Lower lobe of right lung (tissue), 2 donors: Measurements from ENCODE around the gene BCL11B. TPM values are rescaled to one million over a fixed set of nuclear protein-coding genes. Genes with fewer than 3 reads are reported as not detected.

Experiments
- ATAC-seq, 2 donors: fragments of 200-7000 bp; cut with Tn5 transposase; one replicate each; pipeline ENCODE4 v1.9.1; 2020 to 2022; ENCODE audit warnings: mild to moderate bottlenecking in 2 of 2, moderate library complexity in 2 of 2
- DNase-seq: peaks from one replicate; pipeline ENCODE4 v3.0.0-alpha.2; 2020
- H3K27ac ChIP-seq: fragments of 200-600 bp; one replicate; pipeline ENCODE4 v1.8.0; 2022
- H3K27me3 ChIP-seq: fragments of 200-600 bp; one replicate; pipeline ENCODE4 v1.8.0; 2022; ENCODE audit warnings: low read depth
- H3K36me3 ChIP-seq: fragments of 200-600 bp; one replicate; pipeline ENCODE4 v1.8.0; 2022; ENCODE audit warnings: mild to moderate bottlenecking
- H3K4me1 ChIP-seq: fragments of 200-600 bp; one replicate; pipeline ENCODE4 v1.8.0; 2022
- H3K4me3 ChIP-seq: fragments of 200-600 bp; one replicate; pipeline ENCODE4 v1.8.0; 2022; ENCODE audit warnings: mild to moderate bottlenecking
- H3K9me3 ChIP-seq: fragments of 200-600 bp; one replicate; pipeline ENCODE4 v1.8.0; 2022
- CTCF ChIP-seq: fragments of 200-600 bp; IDR thresholded peaks from one replicate; pipeline ENCODE4 v1.8.0; 2022; ENCODE audit warnings: antibody characterized with exemption, mild to moderate bottlenecking
- intact Hi-C: fragments of 100-400 bp; cut with DNase I; formaldehyde crosslinking; loops from one replicate; pipeline ENCODE4 v1.11.0; 2022
- total RNA-seq: library from RNA; stranded (reverse); fragmentation: NEBNext Ultra II Directional; extraction: Animal tissue kit (Norgen Biotek cat#: 25700); gene quantifications from one replicate; pipeline ENCODE4 v1.2.1, GENCODE V29; 2021
- donor health status: DM: no; HTN: yes; CAD: no; lungs with severe emphysema.

The BCL11B gene
- total RNA-seq, 1 donor from 2014 or later: 2.3 TPM

- TF ChIP-seq CTCF: no peak
- DNase-seq: no peak
- Histone ChIP-seq H3K4me1 (no peaks in the 10 kb centered on the region), H3K27ac (no peak overlapping the region), H3K36me3 (no peaks in the 10 kb centered on the region), H3K9me3 (no peaks in the 10 kb centered on the region), H3K27me3 (peaks cover 20% of the 10 kb centered on the region), H3K4me3 (no peak overlapping the region)
- intact Hi-C loops: no loop called here
- no peak for ATAC-seq
Measured at GRCh38 chr14:99252940-99253868, 18.8 kb downstream of the BCL11B start.

GRCh38 chr14:99252443-99252939 is 19.5 kb downstream of the BCL11B start:
- Histone ChIP-seq H3K9me3 (no peaks in the 10 kb centered on the region), H3K27me3 (peaks cover 27% of the 10 kb centered on the region), H3K36me3 (no peaks in the 10 kb centered on the region), H3K4me3 (no peak overlapping the region), H3K27ac (no peak overlapping the region), H3K4me1 (no peaks in the 10 kb centered on the region)
- TF ChIP-seq CTCF: no peak
- no peak for ATAC-seq
- DNase-seq: no peak
- intact Hi-C loops: no loop called here

- intact Hi-C loops: no loop called here
- H3K4me1 ChIP-seq: no peaks in the 10 kb centered on the region
- no peaks in the 10 kb centered on the region for H3K9me3 ChIP-seq
- TF ChIP-seq CTCF: no peak
- DNase-seq (no peak), ATAC-seq (no peak)
- peaks cover 35% of the 10 kb centered on the region for H3K27me3 ChIP-seq
- no peak overlapping the region for H3K27ac ChIP-seq
- no peak overlapping the region for H3K4me3 ChIP-seq
- H3K36me3 ChIP-seq: no peaks in the 10 kb centered on the region
Measured at GRCh38 chr14:99251721-99252120, 20.3 kb downstream of the BCL11B start.

GRCh38 chr14:99250636-99251208 is 21.3 kb downstream of the BCL11B start:
- no peak for TF ChIP-seq CTCF
- Histone ChIP-seq H3K36me3 (no peaks in the 10 kb centered on the region), H3K27me3 (peaks cover 45% of the 10 kb centered on the region), H3K4me1 (no peaks in the 10 kb centered on the region), H3K27ac (no peak overlapping the region), H3K9me3 (no peaks in the 10 kb centered on the region), H3K4me3 (no peak overlapping the region)
- ATAC-seq: no peak
- no peak for DNase-seq
- intact Hi-C loops: no loop called here

GRCh38 chr14:99249389-99249788 is 22.6 kb downstream of the BCL11B start:
- no peaks in the 10 kb centered on the region for H3K4me1 ChIP-seq
- intact Hi-C loops: no loop called here
- H3K4me3 ChIP-seq: no peak overlapping the region
- H3K36me3 ChIP-seq: no peaks in the 10 kb centered on the region
- no peak for ATAC-seq
- H3K9me3 ChIP-seq: no peaks in the 10 kb centered on the region
- peaks cover 56% of the 10 kb centered on the region for H3K27me3 ChIP-seq
- DNase-seq: no peak
- TF ChIP-seq CTCF: no peak
- no peak overlapping the region for H3K27ac ChIP-seq
